Measurements from ENCODE around the gene KIF11. TPM values are rescaled to one million over a fixed set of nuclear protein-coding genes. Genes with fewer than 3 reads are reported as not detected.
A peak's percentile ranks its signal among the peaks of the same experiment; 100 is the strongest.
"Not testable (repeated sequence)": the region's sequence is repeated elsewhere in the genome, so short reads cannot be mapped to it uniquely, and the experiment has no call there.

The KIF11 gene
- total RNA-seq, 4 donors from 2014 or later, result 7.4 to 21.5 (median 14.4) TPM

DNA sequence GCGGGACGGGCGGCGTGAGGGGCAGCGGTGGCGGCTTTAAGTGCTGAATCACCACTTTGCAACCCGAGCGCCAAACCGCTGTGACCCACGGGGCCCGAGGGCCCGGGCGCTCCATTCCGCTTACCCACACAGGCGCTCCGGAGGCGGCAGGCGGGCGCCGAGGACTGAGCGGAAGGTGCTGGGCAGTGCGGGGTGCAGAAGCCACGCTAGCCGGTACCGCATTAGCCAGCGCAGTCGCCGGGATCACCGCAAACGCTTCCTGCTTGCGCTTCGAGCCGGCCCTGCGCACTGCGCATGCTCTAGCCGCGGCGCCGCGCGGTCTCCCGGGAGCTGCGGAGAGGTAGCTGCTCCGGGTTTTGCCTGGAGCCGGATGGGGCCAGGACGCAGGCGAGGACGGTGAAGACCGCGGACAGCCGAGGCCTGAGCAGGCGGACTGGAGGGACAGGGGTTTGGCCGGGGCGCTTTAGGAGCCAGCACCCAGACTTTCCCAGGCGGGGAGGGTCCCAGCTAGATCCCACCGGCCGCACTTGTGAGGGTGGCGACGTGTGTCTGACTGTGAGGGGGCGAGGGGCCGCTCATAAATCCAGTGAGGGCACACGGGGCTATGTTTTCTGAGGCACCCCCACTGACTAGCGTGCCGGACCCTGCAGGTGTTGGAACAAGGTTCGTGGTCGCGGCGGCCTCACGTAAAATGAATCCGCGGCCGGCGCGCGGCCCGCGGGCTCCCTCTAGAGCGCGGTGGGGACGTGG, 19.0 kb upstream of the KIF11 start, which contains the start of gene IDE:
Gene IDE, minus strand, starts transcription at position 296 of the 750 bp plus-strand sequence. Its CDS starts 74 bp downstream, at position 222.
- DNase-seq, result peak; percentile 43
- Histone ChIP-seq H3K27me3 (no peaks in the 10 kb centered on the region), H3K4me3 (peak within 1 kb of the TSS; percentile 74 to 91 (median 84)), H3K4me1 (peaks cover 6 to 44% (median 18%) of the 10 kb centered on the region in 3 donors), H3K36me3 (no peaks in the 10 kb centered on the region), H3K9me3 (no peaks in the 10 kb centered on the region), H3K27ac (peak within 1 kb of the TSS; percentile 89 to 97 (median 94))
- peak in 3 of 4 donors; percentile 13 to 64 (median 21) for TF ChIP-seq POLR2A (IDR thresholded peaks at IDR 0.05)
- TF ChIP-seq, protein P1, sequence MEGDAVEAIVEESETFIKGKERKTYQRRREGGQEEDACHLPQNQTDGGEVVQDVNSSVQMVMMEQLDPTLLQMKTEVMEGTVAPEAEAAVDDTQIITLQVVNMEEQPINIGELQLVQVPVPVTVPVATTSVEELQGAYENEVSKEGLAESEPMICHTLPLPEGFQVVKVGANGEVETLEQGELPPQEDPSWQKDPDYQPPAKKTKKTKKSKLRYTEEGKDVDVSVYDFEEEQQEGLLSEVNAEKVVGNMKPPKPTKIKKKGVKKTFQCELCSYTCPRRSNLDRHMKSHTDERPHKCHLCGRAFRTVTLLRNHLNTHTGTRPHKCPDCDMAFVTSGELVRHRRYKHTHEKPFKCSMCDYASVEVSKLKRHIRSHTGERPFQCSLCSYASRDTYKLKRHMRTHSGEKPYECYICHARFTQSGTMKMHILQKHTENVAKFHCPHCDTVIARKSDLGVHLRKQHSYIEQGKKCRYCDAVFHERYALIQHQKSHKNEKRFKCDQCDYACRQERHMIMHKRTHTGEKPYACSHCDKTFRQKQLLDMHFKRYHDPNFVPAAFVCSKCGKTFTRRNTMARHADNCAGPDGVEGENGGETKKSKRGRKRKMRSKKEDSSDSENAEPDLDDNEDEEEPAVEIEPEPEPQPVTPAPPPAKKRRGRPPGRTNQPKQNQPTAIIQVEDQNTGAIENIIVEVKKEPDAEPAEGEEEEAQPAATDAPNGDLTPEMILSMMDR (IDR thresholded peaks at IDR 0.05), result peak; percentile 59 to 86 (median 74)
- intact Hi-C loops (cut with DNase I), result no loop called here
- 0 to 17% methylated on average over 1 of the region's 80 CpGs for WGBS, 2 donors

DNA sequence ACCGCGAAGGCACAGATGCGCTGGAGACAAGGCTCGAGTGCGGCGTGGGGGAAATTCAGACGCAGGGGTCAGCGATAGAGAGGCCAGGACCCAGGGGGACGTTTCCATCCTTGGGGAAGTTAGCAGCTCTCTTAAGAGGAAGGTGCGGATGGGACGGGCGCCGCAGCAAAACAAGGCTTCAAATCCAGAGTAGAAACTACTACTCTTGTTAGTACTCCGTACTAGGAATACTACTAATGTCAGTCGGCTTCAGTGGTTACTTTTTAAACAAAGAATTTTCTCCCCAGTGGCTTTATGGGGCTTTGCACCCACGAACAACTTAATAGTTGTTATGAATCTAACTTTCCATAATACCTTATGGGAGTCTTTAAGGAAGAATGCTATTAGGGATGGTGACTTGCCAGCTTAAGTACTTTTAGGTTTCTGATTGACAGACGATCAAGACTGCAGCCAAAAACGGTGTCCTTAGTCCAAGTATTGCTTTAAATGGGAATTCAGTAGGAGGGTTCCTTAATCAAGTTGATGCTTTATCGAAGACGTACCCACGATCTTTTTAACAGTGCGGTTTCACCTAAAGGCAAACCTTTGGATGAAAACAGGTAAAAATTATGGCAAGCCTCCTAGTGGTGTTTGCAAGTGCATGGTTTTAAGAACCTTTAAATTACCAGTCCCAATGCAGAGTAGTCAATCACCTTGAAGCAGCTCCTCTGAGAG, 18.2 kb upstream of the KIF11 start:
- Histone ChIP-seq H3K4me1 (peaks cover 6 to 39% (median 18%) of the 10 kb centered on the region in 3 donors), H3K36me3 (no peaks in the 10 kb centered on the region), H3K4me3 (peak overlapping the region; percentile 74 to 91 (median 84)), H3K9me3 (no peaks in the 10 kb centered on the region), H3K27ac (peak overlapping the region; percentile 89 to 97 (median 94)), H3K27me3 (no peaks in the 10 kb centered on the region)
- DNase-seq, result no peak
- no peak for TF ChIP-seq POLR2A (IDR thresholded peaks at IDR 0.05)
- TF ChIP-seq, protein P1 (IDR thresholded peaks at IDR 0.05), result peak in 3 of 6 experiments; percentile 4 to 50 (median 19)
- 5 to 6% methylated on average over 20 to 22 of the region's 22 CpGs for WGBS, 2 donors
- intact Hi-C loops (cut with DNase I), result no loop called here

DNA sequence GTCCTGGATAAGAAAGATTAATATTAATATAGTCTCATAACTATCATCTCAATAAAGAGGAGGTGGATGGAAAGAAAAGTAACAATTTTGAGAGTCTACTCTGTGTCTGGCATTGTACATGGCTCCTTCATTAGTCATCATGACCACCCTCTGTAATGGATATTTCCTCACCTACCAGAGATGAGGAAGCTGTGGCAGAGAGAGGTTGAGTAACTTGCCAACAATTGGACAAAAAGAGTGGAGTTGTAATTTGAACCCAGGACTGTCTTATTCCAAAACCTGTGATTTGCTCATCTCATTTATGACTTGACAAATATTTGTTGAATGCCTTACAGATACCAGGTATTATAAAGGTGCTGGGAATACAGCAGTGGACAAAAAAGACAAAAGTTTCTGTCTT, 17.0 kb upstream of the KIF11 start:
- peaks cover 6 to 31% (median 18%) of the 10 kb centered on the region in 3 donors for H3K4me1 ChIP-seq
- H3K27me3 ChIP-seq, result no peaks in the 10 kb centered on the region
- H3K9me3 ChIP-seq, result no peaks in the 10 kb centered on the region
- H3K36me3 ChIP-seq, result no peaks in the 10 kb centered on the region
- intact Hi-C loops (cut with DNase I), result no loop called here
- no peak overlapping the region for H3K27ac ChIP-seq
- no peak for DNase-seq
- no peak for TF ChIP-seq POLR2A (IDR thresholded peaks at IDR 0.05)
- TF ChIP-seq, protein P1 (IDR thresholded peaks at IDR 0.05), result no peak
- H3K4me3 ChIP-seq, result no peak overlapping the region

DNA sequence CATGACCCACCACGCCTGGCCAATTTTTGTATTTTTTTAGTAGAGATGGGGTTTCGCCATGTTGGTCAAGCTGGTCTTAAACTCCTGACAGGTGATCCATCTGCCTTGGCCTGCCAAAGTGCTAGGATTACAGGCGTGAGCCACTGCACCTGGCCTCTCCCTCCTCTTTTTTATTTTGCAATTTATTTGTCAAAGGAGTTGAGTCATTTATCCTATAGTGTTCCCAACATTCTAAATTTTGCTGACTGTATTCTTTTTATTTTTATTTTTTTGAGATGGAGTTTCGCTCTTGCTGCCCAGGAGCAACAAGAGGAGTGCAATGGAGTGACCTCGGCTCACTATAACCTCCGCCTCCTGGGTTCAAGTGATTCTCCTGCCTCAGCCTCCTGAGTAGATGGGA, 10.6 kb upstream of the KIF11 start:
- H3K36me3 ChIP-seq; H3K4me1 ChIP-seq; H3K4me3 ChIP-seq; DNase-seq; H3K27me3 ChIP-seq; intact Hi-C loops (cut with DNase I); H3K9me3 ChIP-seq: not testable (repeated sequence)
- H3K27ac ChIP-seq, result peak overlapping the region in 3 of 4 donors; percentile 55 to 69 (median 56)
- 74 to 89% methylated on average over 6 of the region's 6 CpGs for WGBS, 2 donors

DNA sequence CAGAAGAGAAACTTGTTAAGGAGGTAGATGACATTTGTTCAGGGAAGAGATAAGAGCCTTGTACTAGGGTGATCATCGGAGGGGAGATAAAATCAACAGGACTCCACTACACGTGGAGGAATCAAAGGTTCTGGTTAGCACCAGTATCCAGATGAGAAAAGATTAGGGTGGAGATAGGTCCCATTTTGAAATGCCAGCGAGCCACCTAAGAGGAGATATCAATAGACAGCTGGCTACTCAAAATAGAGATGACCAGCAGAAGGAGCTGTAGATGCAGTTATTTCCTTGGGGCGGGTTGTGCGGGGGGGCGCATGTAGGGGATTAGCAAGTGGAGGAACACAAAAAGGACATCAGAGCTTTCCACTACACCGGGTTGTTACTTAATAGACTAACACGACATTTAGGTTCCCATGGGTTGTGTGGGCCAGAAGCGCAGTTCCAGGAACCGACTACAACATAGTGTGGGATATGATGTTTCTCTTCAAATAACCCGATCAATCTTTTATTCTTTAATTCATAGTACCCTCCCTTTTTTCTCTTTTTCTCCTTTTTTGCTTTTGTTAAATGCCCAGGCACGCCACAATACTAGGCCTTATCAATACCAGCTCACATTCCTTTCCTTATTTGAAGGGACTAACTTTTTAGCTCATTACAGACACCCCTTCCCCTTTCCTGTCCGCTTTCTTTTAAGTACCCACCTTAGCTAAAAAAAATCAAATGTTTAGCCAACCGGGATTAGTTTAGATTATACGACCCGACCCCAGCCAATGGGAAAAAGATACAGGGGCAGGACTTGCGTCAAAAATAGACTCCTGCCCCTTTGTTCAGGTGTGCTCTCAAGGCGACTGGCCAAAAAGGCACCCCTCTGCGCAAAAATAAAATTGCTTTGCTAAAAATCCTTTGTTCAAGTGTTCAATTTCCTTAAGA, 2.0 kb upstream of the KIF11 start:
- H3K27me3 ChIP-seq, result no peaks in the 10 kb centered on the region
- TF ChIP-seq POLR2A (IDR thresholded peaks at IDR 0.05), result no peak
- TF ChIP-seq, protein P1 (IDR thresholded peaks at IDR 0.05), result peak in 1 of 6 experiments; percentile 14
- H3K4me1 ChIP-seq, result peaks cover 10 to 41% (median 15%) of the 10 kb centered on the region in 3 donors
- intact Hi-C loops (cut with DNase I), result no loop called here
- DNase-seq, result no peak
- H3K4me3 ChIP-seq, result peak overlapping the region; percentile 53 to 95 (median 78)
- H3K9me3 ChIP-seq, result no peaks in the 10 kb centered on the region
- H3K36me3 ChIP-seq, result no peaks in the 10 kb centered on the region
- 42 to 49% methylated on average over 19 of the region's 19 CpGs for WGBS, 2 donors
- H3K27ac ChIP-seq, result peak overlapping the region; percentile 94 to 96 (median 95)
